Loucy (cell line): ENCODE data around the gene GMPPB.

Source experiments
- CTCF ChIP-seq: fragments of 200-600 bp; sonication (generic); conservative IDR thresholded peaks from 2 replicates; pipeline ENCODE4 v1.5.1; 2014; ENCODE audit warnings: mild to moderate bottlenecking, antibody characterized with exemption, low read length
- EZH2phosphoT487 ChIP-seq: fragments of 200-600 bp; IDR thresholded peaks from 2 replicates; pipeline ENCODE4 v1.6.1; 2018; ENCODE audit warnings: antibody characterized with exemption, mild to moderate bottlenecking, moderate library complexity, borderline replicate concordance

DNA sequence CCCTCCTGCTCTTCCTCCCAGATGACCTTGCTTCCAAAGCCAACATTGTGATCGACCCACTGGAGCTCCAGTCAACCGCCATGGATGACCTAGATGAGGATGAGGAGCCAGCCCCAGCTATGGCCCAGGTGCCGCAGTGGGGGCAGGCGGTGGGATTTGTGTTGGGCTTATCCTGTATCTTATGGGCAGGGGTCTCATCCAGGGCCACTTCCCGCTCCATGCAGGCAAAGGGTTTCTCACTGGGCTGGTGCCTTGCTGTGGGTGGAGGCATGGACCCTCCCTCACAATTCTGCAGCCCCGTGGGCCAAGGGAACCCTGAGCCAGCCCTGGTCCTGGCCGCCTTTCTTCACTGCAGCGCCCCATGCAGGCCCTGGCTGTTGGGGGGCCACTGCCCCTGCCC lies 19.1 kb downstream of the GMPPB start:
- TF ChIP-seq CTCF (no peak), EZH2phosphoT487 (no peak)
